Lung (tissue), 12 donors: Measurements from ENCODE around the gene PRKAA2. TPM values are rescaled to one million over a fixed set of nuclear protein-coding genes. Genes with fewer than 3 reads are reported as not detected.

Experiments
- ATAC-seq: fragments of 200-7000 bp; cut with Tn5 transposase; one replicate; pipeline ENCODE4 v1.9.1; 2020; ENCODE audit warnings: moderate number of reproducible peaks; ENCODE audit not compliant: insufficient read depth, low FRiP score
- DNase-seq, 3 donors: peaks; one replicate each; pipeline ENCODE4 v3.0.0-alpha.2; 2013 to 2017
- H3K27ac ChIP-seq, 2 donors: one replicate each; pipeline ENCODE4 v1.5.1; 2013; ENCODE audit warnings: mild to moderate bottlenecking in 2 of 2, moderate library complexity in 2 of 2, control low read depth in 1 of 2, inconsistent platforms in 1 of 2, low read depth in 1 of 2, low read length in 1 of 2
- H3K27me3 ChIP-seq, 3 donors: one replicate each; pipeline ENCODE4 v1.5.1; 2013; ENCODE audit warnings: low read length in 2 of 3; ENCODE audit not compliant: control insufficient read depth in 3 of 3, insufficient read depth in 3 of 3
- H3K36me3 ChIP-seq, 4 donors: one replicate each; pipeline ENCODE4 v1.5.1; 2013; ENCODE audit warnings: low read length in 4 of 4, mild to moderate bottlenecking in 1 of 4, moderate library complexity in 1 of 4; ENCODE audit not compliant: control insufficient read depth in 4 of 4, insufficient read depth in 4 of 4
- H3K4me1 ChIP-seq, 5 donors: one replicate each; pipeline ENCODE4 v1.5.1; 2013; ENCODE audit warnings: low read length in 5 of 5, mild to moderate bottlenecking in 2 of 5, moderate library complexity in 1 of 5; ENCODE audit not compliant: control insufficient read depth in 5 of 5, insufficient read depth in 5 of 5
- H3K4me3 ChIP-seq: one replicate; pipeline ENCODE4 v1.5.1; 2013; ENCODE audit warnings: mild to moderate bottlenecking, control low read depth, moderate library complexity
- H3K9ac ChIP-seq, 2 donors: one replicate each; pipeline ENCODE4 v1.5.1; 2013; ENCODE audit warnings: low read length in 2 of 2, control low read depth in 1 of 2; ENCODE audit not compliant: insufficient read depth in 1 of 2
- H3K9me3 ChIP-seq, 4 donors: one replicate each; pipeline ENCODE4 v1.5.1; 2013; ENCODE audit warnings: low read length in 3 of 4, mild to moderate bottlenecking in 1 of 4, moderate library complexity in 1 of 4; ENCODE audit not compliant: control insufficient read depth in 4 of 4, insufficient read depth in 3 of 4
- CTCF ChIP-seq: IDR thresholded peaks from 2 replicates; pipeline ENCODE4 v1.5.1; 2012; ENCODE audit warnings: mild to moderate bottlenecking; ENCODE audit errors: control extremely low read depth, extremely low read depth
- WGBS, 2 donors: extraction: QIAGEN DNeasy Blood & Tissue Kit; methylation state at CpG; one replicate each; pipeline ENCODE4 v1.1.7; 2013; 5-methylcytosine and 5-hydroxymethylcytosine counted together
- polyA plus RNA-seq, 2 donors: library from polyadenylated mRNA; stranded (reverse); fragments of 200-250 nt; gene quantifications; one replicate each; pipeline ENCODE4 v1.2.1, GENCODE V29; 2013
- total RNA-seq, 2 donors: library from RNA; depleted of rRNA in 1 of 2; stranded (reverse); fragments of >200 nt in 1 of 2; gene quantifications; one replicate each; pipeline ENCODE4 v1.2.1, GENCODE V29; 2014 to 2021
- donor health status: control.
- donor health status: control.
- donor health status: Bipolar disorder and iron deficiency.
- donor health status: healthy.
- donor health status: DM: yes; HTN: yes; CAD: no.

The PRKAA2 gene
- total and polyA plus RNA-seq, 4 donors, result 0.38 to 6.1 (median 1.3) TPM

GRCh38 chr1:56709995-56710394 is 64.9 kb downstream of the PRKAA2 start:
- no peak for DNase-seq
- no peak overlapping the region for H3K9ac ChIP-seq
- no peaks in the 10 kb centered on the region for H3K36me3 ChIP-seq
- WGBS, 2 donors, result 63 to 66% methylated on average over 2 of the region's 2 CpGs
- TF ChIP-seq CTCF, result no peak
- no peak overlapping the region for H3K27ac ChIP-seq
- ATAC-seq, result no peak
- no peak overlapping the region for H3K4me3 ChIP-seq
- no peaks in the 10 kb centered on the region for H3K9me3 ChIP-seq
- no peaks in the 10 kb centered on the region for H3K27me3 ChIP-seq
- no peaks in the 10 kb centered on the region for H3K4me1 ChIP-seq

GRCh38 chr1:56710646-56711045 is 65.5 kb downstream of the PRKAA2 start:
- no peak for DNase-seq
- H3K27me3 ChIP-seq, result no peaks in the 10 kb centered on the region
- no peaks in the 10 kb centered on the region for H3K4me1 ChIP-seq
- no peak for ATAC-seq
- no peaks in the 10 kb centered on the region for H3K36me3 ChIP-seq
- H3K9ac ChIP-seq, result no peak overlapping the region
- no peak overlapping the region for H3K27ac ChIP-seq
- TF ChIP-seq CTCF, result no peak
- H3K4me3 ChIP-seq, result no peak overlapping the region
- no peaks in the 10 kb centered on the region for H3K9me3 ChIP-seq

GRCh38 chr1:56712150-56712549 is 67.0 kb downstream of the PRKAA2 start:
- Histone ChIP-seq H3K27me3 (no peaks in the 10 kb centered on the region), H3K9ac (no peak overlapping the region), H3K27ac (no peak overlapping the region), H3K4me3 (no peak overlapping the region), H3K4me1 (no peaks in the 10 kb centered on the region), H3K36me3 (no peaks in the 10 kb centered on the region), H3K9me3 (no peaks in the 10 kb centered on the region)
- DNase-seq, result no peak
- TF ChIP-seq CTCF, result no peak
- 61 to 69% methylated on average over 1 of the region's 1 CpG for WGBS, 2 donors
- ATAC-seq, result no peak

GRCh38 chr1:56713112-56713511 is 68.0 kb downstream of the PRKAA2 start:
- no peak overlapping the region for H3K9ac ChIP-seq
- DNase-seq, result no peak
- ATAC-seq, result no peak
- H3K4me1 ChIP-seq, result no peaks in the 10 kb centered on the region
- no peak overlapping the region for H3K27ac ChIP-seq
- TF ChIP-seq CTCF, result no peak
- 71 to 81% methylated on average over 1 of the region's 1 CpG for WGBS, 2 donors
- H3K36me3 ChIP-seq, result no peaks in the 10 kb centered on the region
- H3K9me3 ChIP-seq, result no peaks in the 10 kb centered on the region
- no peaks in the 10 kb centered on the region for H3K27me3 ChIP-seq
- no peak overlapping the region for H3K4me3 ChIP-seq
